Kidney glomerular epithelial cell (primary cell): ENCODE data around the gene ULK3.

Source experiments
- DNase-seq: peaks from one replicate; lab custom pipeline; 2025; lab: John Stamatoyannopoulos, UW

Gene ULK3

GRCh38 chr15:74822233-74822632, 20.7 kb downstream of the ULK3 start:
- DNase-seq: no peak

- no peak for DNase-seq
Observed at GRCh38 chr15:74821790-74822158, 21.2 kb downstream of the ULK3 start.

DNA sequence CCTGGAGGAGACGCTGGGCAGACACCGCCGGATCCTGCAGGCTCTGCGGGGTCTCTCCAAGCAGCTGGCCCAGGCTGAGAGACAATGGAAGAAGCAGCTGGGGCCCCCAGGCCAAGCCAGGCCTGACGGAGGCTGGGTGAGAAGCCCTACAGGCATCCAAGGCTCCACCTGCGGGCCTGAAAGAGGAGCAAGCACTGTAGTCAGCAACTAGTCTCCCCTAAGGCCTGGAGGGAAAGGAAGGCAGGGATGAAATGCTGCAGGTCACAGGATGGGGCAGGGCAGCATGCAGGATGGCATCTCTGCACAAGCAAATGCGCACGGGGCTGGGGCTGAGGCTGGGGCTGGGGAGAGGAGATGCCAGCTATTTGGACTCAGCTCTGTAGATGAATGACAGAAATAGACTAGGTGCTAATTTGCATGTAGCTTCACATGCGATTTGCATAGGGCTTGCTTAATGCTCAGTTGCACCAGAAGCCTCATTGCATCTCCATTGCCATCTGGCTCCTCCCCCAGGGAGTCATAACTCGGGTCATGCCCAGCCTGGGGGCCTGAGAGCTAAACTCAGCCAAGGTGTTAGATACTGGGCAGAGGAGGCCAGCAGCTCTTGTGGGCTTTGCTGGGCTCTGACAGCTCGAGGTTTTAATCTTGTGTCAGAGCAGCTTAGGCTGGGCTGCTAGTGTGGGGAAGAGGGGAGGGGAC, 21.7 kb downstream of the ULK3 start:
- no peak for DNase-seq

- no peak for DNase-seq
Observed at GRCh38 chr15:74820056-74820455, 22.9 kb downstream of the ULK3 start.

GRCh38 chr15:74817370-74817737, 25.6 kb downstream of the ULK3 start:
- DNase-seq: no peak

GRCh38 chr15:74816624-74817369, 26.2 kb downstream of the ULK3 start:
- no peak for DNase-seq

GRCh38 chr15:74815961-74816360, 27.0 kb downstream of the ULK3 start:
- no peak for DNase-seq

GRCh38 chr15:74815121-74815934, 27.6 kb downstream of the ULK3 start:
- no peak for DNase-seq

DNA sequence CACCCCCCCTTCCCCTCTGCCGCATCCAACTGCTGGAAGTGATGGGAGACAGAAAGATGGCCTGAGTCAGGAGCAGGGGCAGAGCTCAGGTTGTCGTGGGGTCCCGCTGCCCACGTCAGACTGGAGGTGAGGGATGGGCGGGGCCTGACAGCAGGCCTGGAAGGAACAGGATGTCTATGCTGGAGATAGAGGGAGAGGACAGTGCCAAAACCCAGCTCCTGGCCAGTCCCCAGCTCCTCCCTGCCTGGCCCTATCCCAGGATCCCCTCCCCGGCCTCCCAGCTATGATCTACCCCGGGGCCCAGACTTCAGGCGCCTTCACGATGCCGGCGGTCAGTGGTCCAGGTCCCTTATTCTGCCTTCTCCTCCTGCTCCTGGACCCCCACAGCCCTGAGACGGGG, 30.4 kb downstream of the ULK3 start, which contains the start of gene LMAN1L:
Gene LMAN1L, plus strand, starts transcription at position 303 of the 400 bp plus-strand sequence. Its CDS starts 20 bp downstream, at position 323.
- DNase-seq: no peak

GRCh38 chr15:74809956-74810355, 33.0 kb downstream of the ULK3 start:
- no peak for DNase-seq

DNA sequence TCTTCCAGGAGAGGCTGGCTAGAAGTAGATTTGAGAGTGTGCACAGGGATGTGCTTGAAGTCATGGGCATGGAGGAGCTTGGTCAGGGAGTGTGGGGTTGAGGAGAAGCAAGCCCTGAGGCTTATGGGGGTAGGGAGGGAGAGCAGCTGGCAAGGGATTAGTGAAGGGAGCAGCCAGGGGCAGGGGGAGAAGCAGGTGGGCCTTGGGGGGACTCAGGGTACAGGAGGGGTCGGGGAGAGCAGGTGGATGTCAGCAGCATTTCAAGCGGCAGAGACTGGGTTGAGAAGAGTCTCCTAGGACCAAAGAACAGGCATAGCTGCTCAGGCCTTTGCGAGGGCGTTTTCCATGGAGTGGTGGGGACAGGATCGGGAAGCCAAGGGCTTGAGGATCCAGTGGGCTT, 33.7 kb downstream of the ULK3 start:
- DNase-seq: no peak

DNA sequence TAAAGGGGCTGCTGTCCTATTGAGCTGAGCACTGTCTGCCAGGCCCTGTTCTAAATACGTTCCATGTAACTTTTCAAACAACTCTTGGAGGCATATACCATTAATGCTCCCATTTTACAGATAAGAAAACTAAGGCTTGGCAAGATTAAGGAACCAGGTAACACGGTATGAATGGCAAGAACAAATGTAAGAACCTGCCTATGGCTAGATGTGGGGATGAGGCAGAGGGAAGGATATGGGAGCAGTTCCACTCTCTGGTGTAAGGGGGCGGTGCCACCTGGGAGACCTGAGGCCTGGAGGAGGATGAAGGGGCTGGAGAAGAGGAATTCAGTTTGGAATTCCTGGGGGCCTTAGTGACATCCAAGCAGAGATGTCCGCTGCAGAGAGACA, 34.1 kb downstream of the ULK3 start:
- no peak for DNase-seq

DNA sequence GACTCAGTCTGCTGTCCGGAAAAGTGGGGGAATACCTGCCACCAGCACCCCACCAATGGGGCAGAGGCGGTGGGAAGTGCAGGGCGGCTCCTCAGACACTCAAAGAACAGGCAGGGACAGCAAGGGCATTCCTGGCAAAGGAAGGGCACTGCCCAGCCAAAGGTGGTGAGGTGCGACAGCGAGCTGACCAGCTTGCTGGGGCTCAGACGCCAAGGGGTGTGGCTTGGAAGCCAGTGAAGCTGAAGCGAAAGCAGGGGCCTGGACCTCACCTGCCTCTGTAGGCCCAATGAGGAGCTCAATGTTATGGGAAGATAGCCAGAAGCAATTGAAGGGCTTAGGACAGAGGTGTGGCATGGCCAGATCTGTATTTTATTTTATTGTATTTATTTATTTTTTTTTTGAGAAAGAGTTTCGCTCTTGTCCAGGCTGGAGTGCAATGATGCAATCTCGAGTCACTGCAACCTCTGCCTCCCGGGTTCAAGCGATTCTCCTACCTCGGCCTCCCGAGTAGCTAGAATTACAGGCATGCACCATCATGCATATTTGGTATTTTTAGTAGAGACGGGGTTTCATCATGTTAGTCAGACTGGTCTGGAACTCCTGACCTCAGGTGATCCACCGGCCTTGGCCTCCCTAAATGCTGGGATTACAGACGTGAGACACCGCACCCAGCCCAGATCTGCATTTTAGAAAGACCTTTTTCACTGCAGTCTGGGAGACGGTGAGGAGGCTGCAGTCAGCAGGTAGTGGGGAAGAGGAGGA, 34.7 kb downstream of the ULK3 start:
- no peak for DNase-seq

DNA sequence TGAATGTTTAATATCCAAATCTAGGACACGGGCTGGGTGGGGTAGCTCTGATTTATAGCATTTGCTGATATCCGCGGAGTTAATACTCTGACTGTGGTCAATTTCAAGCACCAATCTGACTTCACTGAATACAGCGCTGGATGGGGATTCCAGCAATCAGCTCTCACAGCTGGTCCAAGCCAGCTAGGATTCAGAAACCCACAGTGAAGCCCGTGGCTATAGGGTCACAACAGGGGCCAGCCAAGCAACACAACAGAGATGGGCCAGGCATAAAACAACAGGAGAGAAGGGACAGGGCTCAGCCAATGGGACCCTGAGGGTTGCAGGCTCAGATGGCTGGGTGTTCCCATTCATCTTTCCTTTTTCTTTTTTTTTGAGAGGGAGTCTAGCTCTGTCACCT, 35.7 kb downstream of the ULK3 start:
- no peak for DNase-seq

DNA sequence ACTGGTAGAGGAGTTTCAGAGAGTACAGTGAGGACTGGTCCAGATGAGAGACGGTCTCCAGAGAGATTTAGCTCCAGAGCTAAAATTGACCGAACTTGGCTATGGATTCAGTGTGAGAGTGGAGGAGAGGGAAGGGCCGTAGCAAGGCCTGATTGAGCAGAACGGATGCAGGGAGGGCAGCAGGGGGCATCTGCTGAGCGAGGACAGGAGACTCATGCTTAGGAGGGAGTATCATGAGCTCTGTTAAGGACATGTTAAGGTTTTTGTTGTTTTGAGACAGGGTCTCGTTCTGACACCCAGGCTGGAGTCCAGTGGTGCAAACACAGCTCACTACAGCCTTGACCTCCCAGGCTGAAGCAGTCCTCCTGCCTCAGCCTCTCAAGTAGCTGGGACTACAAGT, 38.0 kb downstream of the ULK3 start:
- no peak for DNase-seq

DNA sequence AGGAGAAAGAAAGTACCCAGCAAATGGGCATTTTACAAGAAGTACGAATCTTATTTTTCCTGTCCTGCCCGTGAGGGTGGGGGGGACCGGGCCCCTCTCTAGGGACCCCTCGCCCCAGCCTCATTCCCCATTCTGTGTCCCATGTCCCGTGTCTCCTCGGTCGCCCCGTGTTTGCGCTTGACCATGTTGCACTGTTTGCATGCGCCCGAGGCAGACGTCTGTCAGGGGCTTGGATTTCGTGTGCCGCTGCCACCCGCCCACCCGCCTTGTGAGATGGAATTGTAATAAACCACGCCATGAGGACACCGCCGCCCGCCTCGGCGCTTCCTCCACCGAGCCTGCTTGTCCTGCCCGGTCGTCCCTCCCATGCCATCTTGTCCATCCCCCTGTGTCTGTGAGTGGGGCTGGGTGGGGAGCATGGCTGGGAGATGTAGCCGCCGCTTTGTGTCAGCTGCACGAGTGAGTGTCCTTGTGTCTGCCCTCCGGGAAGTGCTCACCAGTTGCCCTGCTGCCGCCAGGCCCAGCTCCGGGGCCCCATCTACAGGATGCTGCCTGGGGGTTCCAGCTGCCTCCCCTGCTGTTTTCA, 40.0 kb downstream of the ULK3 start:
- DNase-seq: no peak

DNA sequence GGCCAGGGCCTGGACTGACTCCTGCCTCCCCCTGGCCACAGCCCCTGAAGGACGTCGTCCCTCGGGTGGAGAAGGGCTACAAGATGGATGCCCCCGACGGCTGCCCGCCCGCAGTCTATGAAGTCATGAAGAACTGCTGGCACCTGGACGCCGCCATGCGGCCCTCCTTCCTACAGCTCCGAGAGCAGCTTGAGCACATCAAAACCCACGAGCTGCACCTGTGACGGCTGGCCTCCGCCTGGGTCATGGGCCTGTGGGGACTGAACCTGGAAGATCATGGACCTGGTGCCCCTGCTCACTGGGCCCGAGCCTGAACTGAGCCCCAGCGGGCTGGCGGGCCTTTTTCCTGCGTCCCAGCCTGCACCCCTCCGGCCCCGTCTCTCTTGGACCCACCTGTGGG, 40.7 kb downstream of the ULK3 start:
- DNase-seq: no peak

GRCh38 chr15:74801311-74801997, 41.5 kb downstream of the ULK3 start:
- no peak for DNase-seq

GRCh38 chr15:74800559-74801094, 42.3 kb downstream of the ULK3 start:
- no peak for DNase-seq

DNA sequence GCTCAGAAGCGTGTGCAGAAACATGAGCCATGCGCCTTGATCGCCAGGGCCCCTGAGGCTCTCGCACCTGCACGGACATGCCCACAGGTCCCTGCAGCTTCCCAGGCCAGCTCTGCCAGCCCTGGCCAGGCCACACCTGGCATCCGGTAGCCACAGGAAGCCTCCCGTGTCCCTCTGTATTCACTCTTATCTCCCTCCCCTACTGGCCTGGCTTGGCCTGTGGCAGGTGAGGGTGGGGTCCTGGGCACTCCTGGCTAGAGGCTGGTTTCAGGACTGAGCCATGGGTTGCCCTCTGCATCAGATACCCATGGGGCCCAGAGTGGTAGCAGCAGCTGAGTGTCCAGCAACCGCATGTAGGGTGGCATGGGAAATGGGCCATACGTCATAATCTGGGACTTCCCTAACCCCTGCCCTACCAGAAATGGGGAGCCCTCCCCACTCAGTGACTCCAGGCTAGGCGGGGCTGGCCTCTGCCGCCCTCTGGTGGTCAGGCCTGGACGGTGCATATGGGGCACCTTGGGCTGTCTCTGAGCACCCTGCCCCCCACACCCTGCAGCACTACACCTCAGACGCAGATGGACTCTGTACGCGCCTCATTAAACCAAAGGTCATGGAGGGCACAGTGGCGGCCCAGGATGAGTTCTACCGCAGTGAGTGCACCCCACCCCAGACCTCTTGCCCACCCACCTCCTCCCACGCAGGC, 42.9 kb downstream of the ULK3 start:
- peak; percentile 44 for DNase-seq
